Astrocyte (in vitro differentiated cells and primary cell): ENCODE measurements around the gene UAP1L1. TPM values are rescaled to one million over a fixed set of nuclear protein-coding genes. Genes with fewer than 3 reads are reported as not detected.
A peak's percentile ranks its signal among the peaks of the same experiment; 100 is the strongest.

Source experiments
- DNase-seq: peaks from one replicate; pipeline ENCODE4 v3.0.0-alpha.2; 2010; ENCODE audit warnings: low read depth
- FAIRE-seq: peaks from 2 replicates; lab custom pipeline; 2011; peaks lifted over from hg19 to GRCh38; lab: Jason Lieb, UNC
- H2AFZ ChIP-seq: 2 replicates; pipeline ENCODE4 v1.6.0; 2012; ENCODE audit warnings: low read depth, low read length, inconsistent platforms
- H3K27ac ChIP-seq: 2 replicates; pipeline ENCODE4 v1.5.1; 2011; ENCODE audit warnings: low read depth, low read length, inconsistent platforms
- H3K27me3 ChIP-seq: 2 replicates; pipeline ENCODE4 v1.6.0; 2011; ENCODE audit warnings: low read length, inconsistent platforms; ENCODE audit not compliant: insufficient read depth
- H3K36me3 ChIP-seq: 2 replicates; pipeline ENCODE4 v1.5.1; 2011; ENCODE audit warnings: low read length, inconsistent platforms; ENCODE audit not compliant: insufficient read depth
- H3K4me1 ChIP-seq: 2 replicates; pipeline ENCODE4 v1.5.1; 2011; ENCODE audit warnings: low read length, inconsistent platforms; ENCODE audit not compliant: insufficient read depth
- H3K4me2 ChIP-seq: 2 replicates; pipeline ENCODE4 v1.6.0; 2012; ENCODE audit warnings: low read length, inconsistent platforms
- H3K4me3 ChIP-seq: 2 replicates; pipeline ENCODE4 v1.5.1; 2011; ENCODE audit warnings: low read depth, mild to moderate bottlenecking, low read length, inconsistent platforms; ENCODE audit not compliant: insufficient read depth
- H3K79me2 ChIP-seq: 2 replicates; pipeline ENCODE4 v1.6.0; 2012; ENCODE audit warnings: mild to moderate bottlenecking, low read length, inconsistent platforms; ENCODE audit not compliant: insufficient read depth
- H3K9ac ChIP-seq: 2 replicates; pipeline ENCODE4 v1.6.0; 2012; ENCODE audit warnings: mild to moderate bottlenecking, low read length, inconsistent platforms
- H3K9me3 ChIP-seq: 2 replicates; pipeline ENCODE4 v1.5.1; 2012; ENCODE audit warnings: low read depth, mild to moderate bottlenecking, low read length, inconsistent platforms; ENCODE audit not compliant: insufficient read depth
- H4K20me1 ChIP-seq: 2 replicates; pipeline ENCODE4 v1.6.0; 2012; ENCODE audit warnings: low read length, inconsistent platforms; ENCODE audit not compliant: insufficient read depth
- H3K27ac Mint-ChIP-seq: one replicate; pipeline ENCODE4 v1.8.0; 2021; ENCODE audit warnings: mild to moderate bottlenecking, mixed read lengths; ENCODE audit not compliant: unreplicated experiment
- H3K27me3 Mint-ChIP-seq: one replicate; pipeline ENCODE4 v1.8.0; 2021; ENCODE audit warnings: low read depth, mixed read lengths; ENCODE audit not compliant: unreplicated experiment
- H3K36me3 Mint-ChIP-seq: one replicate; pipeline ENCODE4 v1.8.0; 2021; ENCODE audit warnings: low read depth, mixed read lengths; ENCODE audit not compliant: unreplicated experiment
- H3K4me1 Mint-ChIP-seq: one replicate; pipeline ENCODE4 v1.8.0; 2021; ENCODE audit warnings: low read depth, mixed read lengths; ENCODE audit not compliant: unreplicated experiment
- H3K4me3 Mint-ChIP-seq: one replicate; pipeline ENCODE4 v1.8.0; 2021; ENCODE audit warnings: mild to moderate bottlenecking, moderate library complexity, mixed read lengths; ENCODE audit not compliant: unreplicated experiment
- H3K9me3 Mint-ChIP-seq: one replicate; pipeline ENCODE4 v1.8.0; 2021; ENCODE audit warnings: mild to moderate bottlenecking, mixed read lengths; ENCODE audit not compliant: unreplicated experiment
- EZH2 ChIP-seq: IDR thresholded peaks from 2 replicates; pipeline ENCODE4 v1.6.1; 2012; ENCODE audit warnings: mild to moderate bottlenecking, low read length, inconsistent platforms; ENCODE audit not compliant: insufficient read depth
- total RNA-seq: library from RNA; stranded (reverse); gene quantifications from 2 replicates; pipeline ENCODE4 v1.2.1, GENCODE V29; 2021
- TF ChIP-seq, protein P1 (sequence below): IDR thresholded peaks from 2 replicates; pipeline ENCODE4 v1.5.1; 2011; ENCODE audit warnings: low read depth, mild to moderate bottlenecking, inconsistent platforms, low read length, moderate library complexity; ENCODE audit not compliant: insufficient read depth

The UAP1L1 gene
- total RNA-seq, 1 donor from 2014 or later: 4.0 TPM

DNA sequence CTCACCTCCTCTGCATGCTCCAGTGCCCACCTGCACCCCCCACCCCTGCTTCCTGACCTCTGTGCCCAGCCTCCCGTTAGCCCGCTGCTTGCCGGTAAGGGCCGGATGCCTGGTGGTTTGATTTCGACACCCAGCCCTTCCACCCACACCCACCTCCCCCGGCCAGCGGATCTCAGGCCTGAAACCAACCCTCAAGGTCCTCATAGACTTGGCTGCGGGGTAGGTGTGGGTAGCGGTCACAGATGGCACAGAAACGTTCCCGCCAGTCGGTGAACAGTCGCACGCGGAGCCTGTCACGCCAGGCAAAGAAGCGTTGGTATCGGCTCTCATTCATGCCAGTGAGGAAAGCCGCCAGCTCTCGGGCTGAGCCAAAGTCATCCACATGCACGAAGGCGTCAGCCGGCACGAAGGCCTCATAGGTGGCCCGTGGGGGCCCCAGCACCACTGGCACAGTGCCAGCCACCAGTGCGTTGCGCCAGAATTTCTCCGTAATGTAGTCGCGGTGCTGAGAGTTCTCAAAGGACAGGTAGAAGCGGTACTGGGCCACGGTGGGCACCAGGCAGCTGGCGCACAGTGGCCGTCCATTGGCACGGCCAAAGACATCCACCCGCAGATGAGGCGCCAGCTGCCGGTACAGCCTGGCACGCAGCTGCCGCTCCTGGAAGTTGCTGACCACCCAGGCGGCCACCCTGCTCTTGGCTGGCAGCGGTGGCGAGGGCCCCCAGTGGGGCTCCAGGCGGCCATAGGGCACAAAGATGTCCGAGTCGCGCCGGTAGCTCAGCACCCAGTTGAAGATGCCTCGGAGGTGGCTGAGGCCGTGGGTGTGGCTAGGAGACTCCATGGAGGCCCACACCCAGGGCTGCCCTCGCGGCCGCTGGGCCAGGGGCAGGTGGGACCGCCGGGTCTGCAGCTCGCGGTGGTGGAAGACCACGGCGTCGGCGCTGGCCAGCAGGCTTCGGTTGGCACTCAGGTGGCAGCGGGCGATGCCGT lies 46.5 kb upstream of the UAP1L1 start:
- no peak overlapping the region for H3K4me3 Mint-ChIP-seq
- peaks cover 15% of the 10 kb centered on the region for H3K4me1 ChIP-seq
- H3K27me3 ChIP-seq: no peaks in the 10 kb centered on the region
- no peak overlapping the region for H3K4me3 ChIP-seq
- DNase-seq: no peak
- no peak overlapping the region for H3K27ac Mint-ChIP-seq
- no peak overlapping the region for H2AFZ ChIP-seq
- FAIRE-seq: no peak
- H3K36me3 Mint-ChIP-seq: no peaks in the 10 kb centered on the region
- H3K4me2 ChIP-seq: no peak overlapping the region
- no peaks in the 10 kb centered on the region for H3K9me3 ChIP-seq
- no peak overlapping the region for H3K9ac ChIP-seq
- H4K20me1 ChIP-seq: peaks cover 23% of the 10 kb centered on the region
- H3K9me3 Mint-ChIP-seq: no peaks in the 10 kb centered on the region
- no peaks in the 10 kb centered on the region for H3K4me1 Mint-ChIP-seq
- H3K27me3 Mint-ChIP-seq: peaks cover 6% of the 10 kb centered on the region
- TF ChIP-seq, protein P1, sequence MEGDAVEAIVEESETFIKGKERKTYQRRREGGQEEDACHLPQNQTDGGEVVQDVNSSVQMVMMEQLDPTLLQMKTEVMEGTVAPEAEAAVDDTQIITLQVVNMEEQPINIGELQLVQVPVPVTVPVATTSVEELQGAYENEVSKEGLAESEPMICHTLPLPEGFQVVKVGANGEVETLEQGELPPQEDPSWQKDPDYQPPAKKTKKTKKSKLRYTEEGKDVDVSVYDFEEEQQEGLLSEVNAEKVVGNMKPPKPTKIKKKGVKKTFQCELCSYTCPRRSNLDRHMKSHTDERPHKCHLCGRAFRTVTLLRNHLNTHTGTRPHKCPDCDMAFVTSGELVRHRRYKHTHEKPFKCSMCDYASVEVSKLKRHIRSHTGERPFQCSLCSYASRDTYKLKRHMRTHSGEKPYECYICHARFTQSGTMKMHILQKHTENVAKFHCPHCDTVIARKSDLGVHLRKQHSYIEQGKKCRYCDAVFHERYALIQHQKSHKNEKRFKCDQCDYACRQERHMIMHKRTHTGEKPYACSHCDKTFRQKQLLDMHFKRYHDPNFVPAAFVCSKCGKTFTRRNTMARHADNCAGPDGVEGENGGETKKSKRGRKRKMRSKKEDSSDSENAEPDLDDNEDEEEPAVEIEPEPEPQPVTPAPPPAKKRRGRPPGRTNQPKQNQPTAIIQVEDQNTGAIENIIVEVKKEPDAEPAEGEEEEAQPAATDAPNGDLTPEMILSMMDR: no peak
- TF ChIP-seq EZH2: no peak
- no peaks in the 10 kb centered on the region for H3K79me2 ChIP-seq
- no peaks in the 10 kb centered on the region for H3K36me3 ChIP-seq
- no peak overlapping the region for H3K27ac ChIP-seq

DNA sequence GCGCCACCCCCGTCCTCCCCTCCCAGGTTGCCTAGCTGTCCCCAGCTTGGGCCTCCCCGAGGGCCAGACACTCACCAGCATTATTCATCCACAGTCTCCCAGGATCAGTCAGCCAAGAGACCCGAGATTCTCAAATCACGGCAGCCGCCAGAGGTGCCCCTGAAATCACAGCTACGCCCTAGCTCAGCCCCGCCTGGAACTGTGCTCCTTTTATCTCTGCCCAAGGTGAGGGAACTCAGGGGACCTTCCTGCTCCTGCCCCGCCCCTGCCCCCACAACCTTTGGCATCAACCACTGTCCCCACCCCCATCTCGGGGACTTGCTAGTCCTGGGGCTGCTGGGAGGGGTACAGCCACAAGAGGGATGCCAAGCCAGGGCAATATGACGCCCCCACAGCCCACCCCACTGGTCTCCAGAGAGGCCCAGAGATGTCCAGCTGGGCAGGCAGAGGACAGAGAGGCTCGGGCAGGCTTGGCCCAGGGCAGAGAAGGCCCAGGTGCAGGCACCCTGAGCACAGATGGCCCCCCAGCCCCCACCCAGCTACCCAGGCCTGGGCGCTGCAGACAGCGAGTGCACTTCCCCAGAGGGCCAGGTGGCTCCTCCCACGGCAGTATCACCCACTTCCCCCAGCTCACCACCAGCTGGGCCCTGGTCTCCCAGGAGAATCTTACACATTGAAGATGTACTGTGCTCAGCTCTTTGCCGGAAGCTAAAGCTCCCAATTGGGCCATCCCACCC lies 45.2 kb upstream of the UAP1L1 start, which contains the start of gene FUT7:
Gene FUT7, minus strand, starts transcription at position 185 of the 737 bp plus-strand sequence. Its CDS starts 97 bp downstream, at position 88.
- TF ChIP-seq, protein P1: no peak
- TF ChIP-seq EZH2: no peak
- Mint-ChIP-seq H3K4me3 (peak within 1 kb of the TSS; percentile 40), H3K27me3 (peaks cover 6% of the 10 kb centered on the region), H3K9me3 (no peaks in the 10 kb centered on the region), H3K36me3 (no peaks in the 10 kb centered on the region), H3K4me1 (no peaks in the 10 kb centered on the region), H3K27ac (no peak within 1 kb of the TSS)
- no peaks in the 10 kb centered on the region for H3K27me3 ChIP-seq
- H3K9ac ChIP-seq: no peak within 1 kb of the TSS
- no peak within 1 kb of the TSS for H3K4me2 ChIP-seq
- no peak within 1 kb of the TSS for H2AFZ ChIP-seq
- DNase-seq: no peak
- H3K36me3 ChIP-seq: no peaks in the 10 kb centered on the region
- no peaks in the 10 kb centered on the region for H3K9me3 ChIP-seq
- H4K20me1 ChIP-seq: peaks cover 11% of the 10 kb centered on the region
- peaks cover 15% of the 10 kb centered on the region for H3K4me1 ChIP-seq
- H3K4me3 ChIP-seq: no peak within 1 kb of the TSS
- H3K27ac ChIP-seq: no peak within 1 kb of the TSS
- no peak for FAIRE-seq
- H3K79me2 ChIP-seq: no peaks in the 10 kb centered on the region
